Measurements from ENCODE around the gene TSR3. TPM values are rescaled to one million over a fixed set of nuclear protein-coding genes. Genes with fewer than 3 reads are reported as not detected.

Gene TSR3
- total and polyA plus RNA-seq, 4 donors = 20.3 to 29.9 (median 28.9) TPM

DNA sequence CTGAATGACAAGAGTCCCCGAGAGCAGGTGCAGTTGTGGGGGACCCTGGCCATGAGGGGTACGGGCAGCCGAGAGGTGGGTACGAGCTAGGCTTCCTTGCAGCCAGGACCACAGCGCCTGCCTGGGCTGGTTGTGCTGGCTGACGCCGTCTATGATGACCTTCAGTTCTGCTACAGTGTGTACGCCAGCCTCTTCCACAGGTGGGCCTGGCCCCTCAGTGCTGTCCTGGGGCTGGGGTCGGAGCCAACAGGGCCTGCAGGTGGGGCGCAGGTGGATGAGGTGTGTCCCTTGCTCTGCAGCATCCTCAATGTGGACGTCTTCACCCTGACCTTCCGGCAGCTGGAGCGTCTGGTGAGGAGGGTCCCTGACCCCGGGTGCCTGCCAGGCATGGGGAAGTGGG is 7.2 kb downstream of the TSR3 start:
- DNase-seq (ENCODE audit: low spot score) = no peak
- TF ChIP-seq HNF4A (conservative IDR thresholded peaks at IDR 0.05) = no peak
- TF ChIP-seq HNF4G (IDR thresholded peaks at IDR 0.05) = no peak
- TF ChIP-seq, protein P1, sequence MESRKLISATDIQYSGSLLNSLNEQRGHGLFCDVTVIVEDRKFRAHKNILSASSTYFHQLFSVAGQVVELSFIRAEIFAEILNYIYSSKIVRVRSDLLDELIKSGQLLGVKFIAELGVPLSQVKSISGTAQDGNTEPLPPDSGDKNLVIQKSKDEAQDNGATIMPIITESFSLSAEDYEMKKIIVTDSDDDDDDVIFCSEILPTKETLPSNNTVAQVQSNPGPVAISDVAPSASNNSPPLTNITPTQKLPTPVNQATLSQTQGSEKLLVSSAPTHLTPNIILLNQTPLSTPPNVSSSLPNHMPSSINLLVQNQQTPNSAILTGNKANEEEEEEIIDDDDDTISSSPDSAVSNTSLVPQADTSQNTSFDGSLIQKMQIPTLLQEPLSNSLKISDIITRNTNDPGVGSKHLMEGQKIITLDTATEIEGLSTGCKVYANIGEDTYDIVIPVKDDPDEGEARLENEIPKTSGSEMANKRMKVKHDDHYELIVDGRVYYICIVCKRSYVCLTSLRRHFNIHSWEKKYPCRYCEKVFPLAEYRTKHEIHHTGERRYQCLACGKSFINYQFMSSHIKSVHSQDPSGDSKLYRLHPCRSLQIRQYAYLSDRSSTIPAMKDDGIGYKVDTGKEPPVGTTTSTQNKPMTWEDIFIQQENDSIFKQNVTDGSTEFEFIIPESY (IDR thresholded peaks at IDR 0.05) = no peak
- H3K27ac ChIP-seq (ENCODE audit: low read depth in 1 of 2, low read length in 2 of 2) = no peak overlapping the region
- peaks cover 4 to 24% (median 15%) of the 10 kb centered on the region in 4 donors for H3K4me1 ChIP-seq (ENCODE audit: control insufficient read depth in 4 of 4, insufficient read depth in 4 of 4, low read length in 3 of 4)
- H3K4me3 ChIP-seq (ENCODE audit: low read depth in 1 of 3, low read length in 3 of 3) = no peak overlapping the region
- H3K9ac ChIP-seq (ENCODE audit: low read depth in 1 of 2, low read length in 2 of 2) = no peak overlapping the region
- H3K27me3 ChIP-seq (ENCODE audit: control insufficient read depth in 4 of 4, insufficient read depth in 4 of 4, low read length in 3 of 4) = no peaks in the 10 kb centered on the region
- WGBS = 94% methylated on average over 14 of the region's 14 CpGs
- H3K9me3 ChIP-seq (ENCODE audit: control insufficient read depth in 4 of 4, low read length in 3 of 4) = no peaks in the 10 kb centered on the region
- H3K36me3 ChIP-seq (ENCODE audit: control insufficient read depth in 4 of 4, insufficient read depth in 3 of 4, low read depth in 1 of 4, low read length in 3 of 4) = peaks cover 3 to 11% (median 5%) of the 10 kb centered on the region in 4 donors

DNA sequence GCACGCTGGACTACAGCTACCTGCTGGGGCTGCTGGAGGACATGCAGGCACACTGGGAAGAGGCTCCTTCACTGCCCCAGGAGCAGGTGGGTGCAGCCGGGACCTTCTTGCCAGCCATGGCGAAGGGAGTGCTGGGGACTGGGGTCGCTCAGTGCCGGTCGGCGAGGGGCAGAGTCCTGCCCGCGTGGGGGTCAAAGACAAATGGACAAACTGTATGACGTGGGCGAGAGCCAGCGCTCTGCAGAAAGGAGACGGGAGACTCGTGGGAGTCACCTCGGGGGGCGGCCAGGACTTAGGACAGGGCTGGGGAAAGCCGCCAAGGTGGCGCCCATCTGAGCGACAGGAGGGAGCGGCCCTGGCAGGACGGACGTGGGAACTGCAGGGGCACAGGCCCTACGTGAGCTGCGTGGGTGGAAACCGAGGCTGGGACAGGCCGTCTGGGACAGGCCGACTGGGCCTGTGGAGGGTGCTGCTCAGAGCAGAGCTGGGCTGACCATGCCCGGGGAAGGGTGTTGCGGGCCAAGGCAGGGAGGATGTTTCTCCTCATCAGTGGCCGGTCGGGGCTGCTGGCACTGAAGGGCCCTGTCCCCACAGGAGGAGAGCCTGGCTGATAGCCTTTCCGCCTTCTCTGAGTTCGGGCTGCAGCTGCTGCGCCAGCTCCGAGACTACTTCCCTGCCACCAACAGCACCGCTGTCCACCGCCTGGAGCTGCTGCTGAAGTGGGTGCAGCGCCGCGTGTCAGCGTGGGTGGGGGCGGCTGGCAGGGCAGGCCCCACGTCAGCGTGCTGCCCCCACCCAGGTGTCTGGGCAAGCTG is 8.0 kb downstream of the TSR3 start:
- peaks cover 0 to 5% (median 2%) of the 10 kb centered on the region in 4 donors for H3K36me3 ChIP-seq (ENCODE audit: control insufficient read depth in 4 of 4, insufficient read depth in 3 of 4, low read depth in 1 of 4, low read length in 3 of 4)
- no peaks in the 10 kb centered on the region for H3K27me3 ChIP-seq (ENCODE audit: control insufficient read depth in 4 of 4, insufficient read depth in 4 of 4, low read length in 3 of 4)
- peak overlapping the region; percentile 38 to 63 (median 49) for H3K4me3 ChIP-seq (ENCODE audit: low read depth in 1 of 3, low read length in 3 of 3)
- no peak for DNase-seq (ENCODE audit: low spot score)
- H3K9me3 ChIP-seq (ENCODE audit: control insufficient read depth in 4 of 4, low read length in 3 of 4) = no peaks in the 10 kb centered on the region
- no peak overlapping the region for H3K27ac ChIP-seq (ENCODE audit: low read depth in 1 of 2, low read length in 2 of 2)
- H3K9ac ChIP-seq (ENCODE audit: low read depth in 1 of 2, low read length in 2 of 2) = no peak overlapping the region
- no peak for TF ChIP-seq RAD21 (IDR thresholded peaks at IDR 0.05)
- TF ChIP-seq SP1 (IDR thresholded peaks at IDR 0.05) = peak; percentile 1
- TF ChIP-seq, protein P2, sequence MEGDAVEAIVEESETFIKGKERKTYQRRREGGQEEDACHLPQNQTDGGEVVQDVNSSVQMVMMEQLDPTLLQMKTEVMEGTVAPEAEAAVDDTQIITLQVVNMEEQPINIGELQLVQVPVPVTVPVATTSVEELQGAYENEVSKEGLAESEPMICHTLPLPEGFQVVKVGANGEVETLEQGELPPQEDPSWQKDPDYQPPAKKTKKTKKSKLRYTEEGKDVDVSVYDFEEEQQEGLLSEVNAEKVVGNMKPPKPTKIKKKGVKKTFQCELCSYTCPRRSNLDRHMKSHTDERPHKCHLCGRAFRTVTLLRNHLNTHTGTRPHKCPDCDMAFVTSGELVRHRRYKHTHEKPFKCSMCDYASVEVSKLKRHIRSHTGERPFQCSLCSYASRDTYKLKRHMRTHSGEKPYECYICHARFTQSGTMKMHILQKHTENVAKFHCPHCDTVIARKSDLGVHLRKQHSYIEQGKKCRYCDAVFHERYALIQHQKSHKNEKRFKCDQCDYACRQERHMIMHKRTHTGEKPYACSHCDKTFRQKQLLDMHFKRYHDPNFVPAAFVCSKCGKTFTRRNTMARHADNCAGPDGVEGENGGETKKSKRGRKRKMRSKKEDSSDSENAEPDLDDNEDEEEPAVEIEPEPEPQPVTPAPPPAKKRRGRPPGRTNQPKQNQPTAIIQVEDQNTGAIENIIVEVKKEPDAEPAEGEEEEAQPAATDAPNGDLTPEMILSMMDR (IDR thresholded peaks at IDR 0.05; ENCODE audit: low read depth, low read length, missing input control) = peak; percentile 3
- peaks cover 4 to 24% (median 15%) of the 10 kb centered on the region in 4 donors for H3K4me1 ChIP-seq (ENCODE audit: control insufficient read depth in 4 of 4, insufficient read depth in 4 of 4, low read length in 3 of 4)
- 47% methylated on average over 44 of the region's 44 CpGs for WGBS

DNA sequence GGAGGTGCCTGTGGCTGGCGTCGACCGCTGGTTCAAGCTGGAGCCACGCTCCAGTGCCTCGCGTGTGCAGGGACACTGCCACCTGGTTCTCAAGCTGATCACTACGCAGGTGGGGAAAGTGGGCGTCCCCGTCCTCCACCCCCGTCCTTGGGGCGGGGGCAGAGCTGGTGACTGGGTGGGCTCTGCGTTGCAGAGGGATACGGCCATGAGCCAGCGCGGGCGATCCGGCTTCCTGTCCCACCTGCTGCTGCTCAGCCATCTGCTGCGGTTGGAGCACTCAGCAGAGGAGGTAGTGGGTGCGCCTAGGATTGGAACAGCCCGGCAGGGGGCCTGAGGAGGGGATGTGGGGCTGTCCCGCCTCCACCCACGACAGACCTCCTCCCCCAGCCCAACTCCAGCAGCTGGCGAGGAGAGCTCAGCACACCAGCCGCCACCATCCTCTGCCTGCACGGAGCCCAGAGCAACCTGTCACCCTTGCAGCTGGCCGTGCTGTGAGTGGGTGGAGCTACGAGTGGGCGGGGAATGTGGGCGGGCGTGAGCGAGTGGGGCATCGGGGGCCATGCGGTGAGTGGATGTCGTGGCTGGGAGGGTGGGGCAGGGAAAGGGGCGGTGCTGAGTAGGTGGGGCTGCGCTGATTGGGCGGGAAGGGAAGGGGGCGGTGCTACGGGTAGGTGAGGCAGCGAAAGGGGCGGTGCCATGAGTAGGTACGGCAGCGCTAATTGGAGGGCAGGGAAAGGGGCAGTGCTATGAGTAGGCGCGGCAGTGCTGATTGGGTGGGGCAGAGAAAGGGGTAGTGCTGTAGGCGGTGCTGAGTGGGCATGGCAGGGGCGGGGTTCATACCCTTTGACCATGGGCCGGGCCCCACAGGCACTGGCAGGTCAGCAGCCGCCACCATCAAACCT is 8.9 kb downstream of the TSR3 start:
- TF ChIP-seq RXRA (IDR thresholded peaks at IDR 0.05) = peak; percentile 42 to 53
- peak; percentile 97 for TF ChIP-seq SP1 (IDR thresholded peaks at IDR 0.05)
- TF ChIP-seq YY1 (IDR thresholded peaks at IDR 0.05) = peak; percentile 77
- TF ChIP-seq HNF4A (conservative IDR thresholded peaks at IDR 0.05) = peak; percentile 38 to 63
- TF ChIP-seq GABPA (IDR thresholded peaks at IDR 0.05 in 1 of 2, conservative IDR thresholded peaks at IDR 0.05 in 1 of 2) = peak in 1 of 2 donors; percentile 59
- TF ChIP-seq, protein P3, sequence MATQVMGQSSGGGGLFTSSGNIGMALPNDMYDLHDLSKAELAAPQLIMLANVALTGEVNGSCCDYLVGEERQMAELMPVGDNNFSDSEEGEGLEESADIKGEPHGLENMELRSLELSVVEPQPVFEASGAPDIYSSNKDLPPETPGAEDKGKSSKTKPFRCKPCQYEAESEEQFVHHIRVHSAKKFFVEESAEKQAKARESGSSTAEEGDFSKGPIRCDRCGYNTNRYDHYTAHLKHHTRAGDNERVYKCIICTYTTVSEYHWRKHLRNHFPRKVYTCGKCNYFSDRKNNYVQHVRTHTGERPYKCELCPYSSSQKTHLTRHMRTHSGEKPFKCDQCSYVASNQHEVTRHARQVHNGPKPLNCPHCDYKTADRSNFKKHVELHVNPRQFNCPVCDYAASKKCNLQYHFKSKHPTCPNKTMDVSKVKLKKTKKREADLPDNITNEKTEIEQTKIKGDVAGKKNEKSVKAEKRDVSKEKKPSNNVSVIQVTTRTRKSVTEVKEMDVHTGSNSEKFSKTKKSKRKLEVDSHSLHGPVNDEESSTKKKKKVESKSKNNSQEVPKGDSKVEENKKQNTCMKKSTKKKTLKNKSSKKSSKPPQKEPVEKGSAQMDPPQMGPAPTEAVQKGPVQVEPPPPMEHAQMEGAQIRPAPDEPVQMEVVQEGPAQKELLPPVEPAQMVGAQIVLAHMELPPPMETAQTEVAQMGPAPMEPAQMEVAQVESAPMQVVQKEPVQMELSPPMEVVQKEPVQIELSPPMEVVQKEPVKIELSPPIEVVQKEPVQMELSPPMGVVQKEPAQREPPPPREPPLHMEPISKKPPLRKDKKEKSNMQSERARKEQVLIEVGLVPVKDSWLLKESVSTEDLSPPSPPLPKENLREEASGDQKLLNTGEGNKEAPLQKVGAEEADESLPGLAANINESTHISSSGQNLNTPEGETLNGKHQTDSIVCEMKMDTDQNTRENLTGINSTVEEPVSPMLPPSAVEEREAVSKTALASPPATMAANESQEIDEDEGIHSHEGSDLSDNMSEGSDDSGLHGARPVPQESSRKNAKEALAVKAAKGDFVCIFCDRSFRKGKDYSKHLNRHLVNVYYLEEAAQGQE (IDR thresholded peaks at IDR 0.05) = peak; percentile 34
- TF ChIP-seq RAD21 (IDR thresholded peaks at IDR 0.05) = no peak
- TF ChIP-seq FOXA1 (IDR thresholded peaks at IDR 0.05) = no peak
- TF ChIP-seq EGR1 (IDR thresholded peaks at IDR 0.05; ENCODE audit: low read depth in 2 of 2) = peak in 1 of 2 donors; percentile 46
- no peaks in the 10 kb centered on the region for H3K9me3 ChIP-seq (ENCODE audit: control insufficient read depth in 4 of 4, low read length in 3 of 4)
- H3K27ac ChIP-seq (ENCODE audit: low read depth in 1 of 2, low read length in 2 of 2) = no peak overlapping the region
- no peaks in the 10 kb centered on the region for H3K36me3 ChIP-seq (ENCODE audit: control insufficient read depth in 4 of 4, insufficient read depth in 3 of 4, low read depth in 1 of 4, low read length in 3 of 4)
- H3K4me1 ChIP-seq (ENCODE audit: control insufficient read depth in 4 of 4, insufficient read depth in 4 of 4, low read length in 3 of 4) = peaks cover 5 to 24% (median 15%) of the 10 kb centered on the region in 4 donors
- no peak overlapping the region for H3K9ac ChIP-seq (ENCODE audit: low read depth in 1 of 2, low read length in 2 of 2)
- peak; percentile 99 for DNase-seq (ENCODE audit: low spot score)
- H3K4me3 ChIP-seq (ENCODE audit: low read depth in 1 of 3, low read length in 3 of 3) = peak overlapping the region in 2 of 3 donors; percentile 49 to 63
- no peaks in the 10 kb centered on the region for H3K27me3 ChIP-seq (ENCODE audit: control insufficient read depth in 4 of 4, insufficient read depth in 4 of 4, low read length in 3 of 4)
- 10% methylated on average over 49 of the region's 49 CpGs for WGBS

All from liver (tissue), 9 donors.